Ramos (cell line): Measurements from ENCODE around the gene ARHGEF25.
"Not testable (repeated sequence)": the region's sequence is repeated elsewhere in the genome, so short reads cannot be mapped to it uniquely, and the experiment has no call there.

ENCODE experiments used
- in situ Hi-C: fragments of 300-500 bp; cut with MboI; formaldehyde crosslinking; loops from one replicate; pipeline ENCODE4 v1.14.3; 2022; ENCODE audit warnings: low sequenced_read_pairs; ENCODE audit not compliant: unreplicated experiment

Gene ARHGEF25

DNA sequence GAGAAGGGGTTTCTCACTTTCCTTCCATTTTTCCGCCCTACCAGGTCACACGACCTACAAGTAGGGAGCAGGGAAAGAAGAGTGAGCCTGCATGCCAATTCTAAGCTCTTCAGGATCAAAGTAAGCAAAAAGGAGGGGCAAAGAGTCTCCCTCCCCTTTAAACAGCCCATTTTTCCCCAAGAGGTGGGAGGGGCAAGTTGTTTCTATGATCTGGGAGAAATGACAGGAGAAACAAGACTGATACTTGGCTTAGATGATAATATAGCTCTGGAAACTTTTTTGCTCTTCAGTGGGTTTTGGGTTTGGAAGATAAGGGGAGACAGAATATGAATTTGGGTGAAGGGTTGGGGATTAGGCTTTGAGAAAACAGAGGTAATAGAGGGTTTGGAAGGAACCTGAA lies 4.8 kb upstream of the ARHGEF25 start:
- in situ Hi-C loops, result no loop called here

DNA sequence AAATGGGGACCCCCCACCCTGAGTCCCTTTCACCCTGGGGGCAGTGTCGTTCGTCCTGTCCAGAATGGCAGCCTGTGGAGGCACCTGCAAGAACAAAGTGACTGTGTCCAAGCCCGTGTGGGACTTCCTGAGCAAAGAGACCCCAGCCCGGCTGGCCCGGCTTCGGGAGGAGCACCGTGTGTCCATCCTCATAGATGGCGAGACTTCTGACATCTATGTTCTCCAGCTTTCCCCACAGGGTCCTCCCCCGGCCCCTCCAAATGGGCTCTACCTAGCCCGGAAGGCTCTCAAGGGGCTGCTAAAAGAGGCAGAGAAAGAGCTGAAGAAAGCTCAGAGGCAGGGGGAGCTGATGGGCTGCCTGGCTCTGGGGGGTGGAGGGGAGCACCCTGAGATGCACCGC lies 4.4 kb upstream of the ARHGEF25 start:
- in situ Hi-C loops, result no loop called here

DNA sequence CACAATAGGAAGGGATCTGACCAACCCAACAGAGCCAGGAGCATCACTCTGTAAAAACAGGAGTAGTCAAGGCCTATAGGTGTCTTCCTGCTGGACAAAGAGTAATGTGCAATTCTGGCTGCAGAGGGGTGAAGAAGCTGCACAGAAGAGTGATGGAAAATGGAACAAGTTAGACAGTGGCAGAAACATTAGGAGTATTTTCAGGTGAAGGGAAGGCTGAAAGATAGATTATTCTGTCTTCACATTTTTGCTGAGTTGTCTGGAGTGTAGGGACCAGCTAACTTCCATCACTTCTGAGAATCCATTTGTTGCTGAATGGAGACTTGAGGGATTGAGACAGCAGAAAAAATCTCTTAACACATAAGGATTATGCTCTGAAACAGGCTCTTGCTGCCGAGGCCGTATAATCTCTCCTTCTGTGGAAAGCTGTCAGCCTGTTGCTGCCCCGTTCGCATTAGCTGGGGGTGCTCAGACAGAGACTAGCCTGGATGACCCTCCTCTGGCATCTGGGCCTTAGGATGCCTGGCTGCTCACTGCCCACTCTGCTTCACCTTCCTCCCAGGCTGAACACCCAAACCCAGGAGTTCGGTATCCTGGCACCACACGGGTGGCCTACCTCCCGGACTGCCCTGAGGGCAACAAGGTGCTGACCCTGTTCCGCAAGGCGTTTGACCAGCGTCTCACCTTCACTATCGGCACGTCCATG lies 3.1 kb upstream of the ARHGEF25 start:
- in situ Hi-C loops, result no loop called here

DNA sequence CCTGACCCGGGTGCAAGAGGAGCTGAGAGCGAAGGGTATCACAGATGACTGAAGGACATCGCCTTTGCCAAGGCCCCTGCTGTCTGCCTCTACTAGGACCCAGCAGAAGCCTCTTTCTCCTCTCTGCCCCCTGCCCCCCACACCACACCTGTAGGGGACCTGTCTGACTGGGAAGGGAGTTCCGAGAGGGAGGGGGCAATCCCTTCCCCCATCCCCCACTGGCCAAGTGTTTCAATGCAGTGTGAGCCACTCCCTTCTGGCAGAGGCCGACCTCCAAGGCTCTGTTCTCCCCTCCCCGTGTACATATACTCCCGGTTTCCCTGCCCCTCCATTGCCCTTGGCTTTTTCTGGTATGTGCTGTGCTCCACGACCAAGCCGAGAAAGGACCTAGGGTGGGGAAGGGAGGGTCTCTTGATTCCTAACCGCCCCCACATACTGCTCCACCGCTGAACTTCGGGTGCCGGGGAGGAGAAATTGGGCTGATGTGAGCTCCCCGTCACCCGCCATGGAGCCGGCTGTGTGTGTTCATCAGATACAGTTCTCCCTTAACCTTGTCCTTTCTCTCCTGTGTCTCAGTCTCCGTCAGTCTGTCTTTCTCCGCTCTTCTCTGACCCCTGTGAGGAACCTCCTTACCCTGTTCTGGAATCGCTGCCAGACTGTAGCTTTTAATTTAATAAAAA lies 2.0 kb upstream of the ARHGEF25 start:
- in situ Hi-C loops, result no loop called here

DNA sequence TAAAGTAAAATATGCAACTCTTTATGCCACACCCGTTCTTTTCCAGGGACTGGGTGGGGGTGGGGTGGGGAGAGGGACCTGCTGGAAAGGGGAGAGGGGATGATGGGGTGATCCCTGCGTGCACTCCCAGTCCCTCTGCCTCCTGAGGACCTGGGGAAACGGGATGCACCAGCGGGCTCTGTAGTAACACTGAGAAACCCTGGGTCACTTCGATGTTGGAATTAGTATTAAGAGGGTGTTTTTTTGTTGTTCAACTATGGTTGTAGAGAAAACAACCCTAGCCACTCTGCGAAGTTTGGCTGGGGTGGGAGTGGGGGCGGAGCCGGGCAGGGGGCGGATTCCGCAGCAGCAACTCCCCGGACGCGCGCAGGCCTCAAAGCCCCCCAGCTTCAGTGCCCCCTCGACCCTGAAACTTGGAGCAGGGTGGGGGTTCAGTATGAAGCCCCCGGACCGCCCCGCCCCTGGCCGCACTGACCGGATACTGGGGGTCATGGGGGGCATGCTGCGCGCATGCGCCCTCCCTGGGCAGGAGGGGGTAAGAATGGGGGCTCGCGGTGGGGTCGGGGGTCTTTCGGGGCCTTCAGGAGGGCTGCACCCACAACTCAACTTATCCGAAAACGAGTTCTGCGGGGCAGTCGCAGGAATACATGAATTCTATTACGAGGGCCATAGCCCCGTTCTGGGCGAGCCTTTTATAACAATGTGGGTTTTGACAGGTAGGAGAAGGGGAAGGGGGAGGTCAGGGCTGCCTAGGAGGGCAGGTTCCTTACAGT lies 1.3 kb upstream of the ARHGEF25 start:
- in situ Hi-C loops, result no loop called here

DNA sequence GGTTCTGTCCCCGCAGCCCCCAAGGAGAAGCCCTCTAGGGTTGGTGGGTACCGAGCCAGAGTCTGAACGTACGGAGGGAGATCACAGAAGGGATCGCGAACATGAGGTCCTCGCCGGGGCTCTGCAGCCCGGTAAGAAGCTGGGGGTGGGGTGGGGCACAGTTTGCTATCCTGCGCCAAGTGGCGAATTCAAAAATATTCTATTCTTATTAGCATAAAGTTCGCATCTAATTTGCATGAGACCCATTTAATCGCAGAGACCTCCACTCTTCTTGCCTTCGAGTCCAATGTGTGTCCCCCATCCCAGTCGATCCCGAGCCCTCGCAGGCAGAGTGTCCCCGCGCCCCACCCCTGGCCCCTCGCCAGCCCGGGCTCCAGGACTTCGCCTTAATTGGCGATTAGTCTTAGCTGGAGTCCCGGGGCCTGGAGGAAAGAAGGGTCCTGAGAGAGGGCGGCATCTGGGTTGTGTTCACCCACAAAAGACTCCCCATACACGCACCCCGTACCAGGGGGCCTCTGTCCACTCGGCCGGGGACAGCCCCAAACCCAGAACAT lies 604 bp upstream of the ARHGEF25 start:
- in situ Hi-C loops, result no loop called here

DNA sequence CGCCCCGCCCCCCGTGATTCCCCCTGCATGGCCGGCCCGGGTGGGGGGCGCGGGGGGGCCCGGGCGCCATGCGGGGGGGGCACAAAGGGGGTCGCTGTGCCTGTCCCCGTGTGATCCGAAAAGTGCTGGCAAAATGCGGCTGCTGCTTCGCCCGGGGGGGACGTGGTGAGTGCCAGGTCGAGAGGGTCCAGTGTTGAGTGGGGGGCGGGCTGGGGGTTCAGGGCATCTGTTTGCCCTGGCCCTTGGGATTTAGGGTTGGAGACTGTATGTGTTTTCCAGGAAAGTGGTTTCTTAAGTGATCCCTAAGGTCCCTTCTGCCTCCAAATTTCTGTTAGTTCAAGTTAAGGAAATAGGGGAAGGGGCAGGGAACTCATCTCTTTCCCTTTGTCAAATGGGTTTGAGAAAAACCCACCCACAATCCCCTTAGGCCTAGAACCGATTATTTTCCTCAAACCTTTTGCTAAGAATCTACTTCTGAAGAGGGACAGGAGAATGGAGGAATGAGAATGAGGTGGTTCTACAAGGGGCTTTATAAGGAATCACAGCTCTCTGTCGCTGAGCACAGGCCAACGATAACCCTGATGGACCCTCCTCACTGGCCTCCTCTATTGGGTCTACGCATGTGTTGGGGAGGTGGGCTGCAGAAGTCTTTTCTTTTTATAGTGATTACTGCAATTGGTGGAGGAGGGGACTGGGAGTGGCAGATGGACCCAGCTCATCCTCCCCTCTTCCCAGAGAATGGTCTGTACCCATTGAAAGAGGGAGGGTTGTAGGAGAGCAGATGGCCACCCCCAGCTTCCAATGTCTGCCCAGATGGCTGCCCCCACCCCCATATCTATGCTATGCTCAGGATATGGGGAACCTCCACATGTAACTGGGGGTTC lies 834 bp downstream of the ARHGEF25 start:
- in situ Hi-C loops, result no loop called here

DNA sequence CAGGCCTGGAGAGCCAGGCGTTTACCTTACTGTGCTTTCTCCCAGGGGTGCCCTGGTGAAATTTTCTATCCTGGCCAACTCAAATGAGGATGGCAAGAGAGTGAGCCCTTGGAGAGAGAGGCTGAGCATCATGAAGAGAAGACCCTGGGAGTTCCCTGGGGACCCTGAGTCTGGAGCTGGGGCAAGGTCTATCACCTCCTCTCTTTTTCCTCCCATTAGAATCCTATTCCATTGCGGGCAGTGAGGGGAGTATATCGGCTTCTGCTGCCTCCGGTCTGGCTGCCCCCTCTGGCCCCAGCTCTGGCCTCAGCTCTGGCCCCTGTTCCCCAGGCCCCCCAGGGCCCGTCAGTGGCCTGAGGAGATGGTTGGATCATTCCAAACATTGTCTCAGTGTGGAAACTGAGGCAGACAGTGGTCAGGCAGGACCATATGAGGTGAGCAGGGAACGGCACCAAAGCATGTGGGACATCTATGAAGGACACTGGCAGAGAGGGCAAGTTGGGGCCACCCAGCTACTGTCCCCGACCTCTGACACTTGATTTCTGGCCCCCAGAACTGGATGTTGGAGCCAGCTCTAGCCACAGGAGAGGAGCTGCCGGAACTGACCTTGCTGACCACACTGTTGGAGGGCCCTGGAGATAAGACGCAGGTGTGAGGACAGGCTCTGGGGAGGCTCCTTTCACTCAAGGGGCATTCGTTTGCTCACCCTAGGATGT lies 1.6 kb downstream of the ARHGEF25 start:
- in situ Hi-C loops, result no loop called here

DNA sequence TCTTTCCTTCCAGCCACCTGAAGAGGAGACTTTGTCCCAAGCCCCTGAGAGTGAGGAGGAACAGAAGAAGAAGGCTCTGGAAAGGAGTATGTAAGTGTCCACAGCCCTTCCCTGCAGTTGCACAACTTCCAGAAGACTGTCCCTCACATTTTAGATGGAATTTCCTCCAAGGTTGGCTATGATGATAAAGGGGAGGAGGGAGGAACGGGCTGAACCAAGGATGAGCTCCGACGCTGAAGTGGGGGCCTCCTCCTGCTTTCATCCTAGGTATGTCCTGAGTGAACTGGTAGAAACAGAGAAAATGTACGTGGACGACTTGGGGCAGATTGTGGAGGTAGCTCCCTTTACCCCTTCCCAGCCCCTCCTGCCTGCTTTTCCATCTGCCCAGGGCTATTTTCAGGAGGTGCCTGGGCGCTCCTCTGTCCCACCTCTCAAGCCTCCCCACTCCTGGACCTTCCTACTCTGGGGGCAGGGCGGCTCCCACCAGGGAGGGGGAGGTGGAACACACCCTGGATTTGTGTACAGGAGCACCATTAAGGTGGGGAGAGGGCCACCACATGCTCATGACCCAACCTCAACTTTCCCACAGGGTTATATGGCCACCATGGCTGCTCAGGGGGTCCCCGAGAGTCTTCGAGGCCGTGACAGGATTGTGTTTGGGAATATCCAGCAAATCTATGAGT lies 2.3 kb downstream of the ARHGEF25 start:
- in situ Hi-C loops, result no loop called here

DNA sequence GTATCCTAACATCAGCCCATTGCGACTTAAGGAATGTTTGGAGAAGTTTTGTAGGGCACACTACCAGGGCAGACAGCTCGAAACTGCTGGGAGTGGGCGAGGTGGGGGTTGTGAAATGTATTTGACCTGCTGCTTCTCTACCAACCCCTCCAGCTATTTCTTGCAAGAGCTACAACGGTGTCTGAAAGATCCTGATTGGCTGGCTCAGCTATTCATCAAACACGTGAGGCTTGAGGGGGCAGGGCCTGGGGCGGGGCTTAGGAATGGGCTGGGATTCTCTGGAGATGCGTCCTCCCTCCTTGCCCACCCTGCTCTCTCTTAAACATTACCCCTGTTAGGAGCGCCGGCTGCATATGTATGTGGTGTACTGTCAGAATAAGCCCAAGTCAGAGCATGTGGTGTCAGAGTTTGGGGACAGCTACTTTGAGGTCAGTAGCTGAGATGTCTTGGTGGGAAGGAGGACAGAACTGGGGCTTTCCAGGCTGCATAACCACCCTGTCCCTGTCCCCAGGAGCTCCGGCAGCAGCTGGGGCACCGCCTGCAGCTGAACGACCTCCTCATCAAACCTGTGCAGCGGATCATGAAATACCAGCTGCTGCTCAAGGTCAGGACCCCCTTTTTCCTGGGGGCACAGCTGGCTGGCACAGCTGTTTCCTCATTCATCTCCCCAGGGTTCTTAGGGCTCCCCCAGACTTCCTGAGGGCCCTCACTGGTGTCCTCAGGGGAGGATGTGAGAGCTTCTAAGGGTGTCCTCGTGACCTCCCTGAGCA lies 3.1 kb downstream of the ARHGEF25 start:
- in situ Hi-C loops, result no loop called here

DNA sequence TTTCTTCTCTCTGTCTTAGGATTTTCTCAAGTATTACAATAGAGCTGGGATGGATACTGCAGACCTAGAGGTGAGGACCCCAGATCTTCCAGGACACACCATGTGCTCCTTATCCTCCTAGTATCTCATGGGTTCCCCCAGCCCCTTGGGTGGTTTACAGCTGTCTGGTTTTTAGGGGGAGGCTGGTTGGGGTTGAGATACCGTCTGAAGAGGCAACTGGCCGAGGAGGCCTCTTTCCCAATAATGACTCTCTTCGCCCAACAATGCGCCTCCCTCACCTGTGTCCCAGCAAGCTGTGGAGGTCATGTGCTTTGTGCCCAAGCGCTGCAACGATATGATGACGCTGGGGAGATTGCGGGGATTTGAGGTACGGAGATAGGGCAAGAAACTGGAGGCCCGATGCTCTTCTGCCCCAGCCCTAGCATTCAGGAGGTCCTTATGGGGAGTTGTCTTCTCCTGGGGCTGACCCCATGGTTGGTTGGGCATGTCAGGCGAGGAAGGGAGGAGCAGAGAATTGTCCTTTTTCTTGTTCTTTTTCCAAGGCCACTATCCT lies 3.8 kb downstream of the ARHGEF25 start:
- in situ Hi-C loops, result no loop called here

DNA sequence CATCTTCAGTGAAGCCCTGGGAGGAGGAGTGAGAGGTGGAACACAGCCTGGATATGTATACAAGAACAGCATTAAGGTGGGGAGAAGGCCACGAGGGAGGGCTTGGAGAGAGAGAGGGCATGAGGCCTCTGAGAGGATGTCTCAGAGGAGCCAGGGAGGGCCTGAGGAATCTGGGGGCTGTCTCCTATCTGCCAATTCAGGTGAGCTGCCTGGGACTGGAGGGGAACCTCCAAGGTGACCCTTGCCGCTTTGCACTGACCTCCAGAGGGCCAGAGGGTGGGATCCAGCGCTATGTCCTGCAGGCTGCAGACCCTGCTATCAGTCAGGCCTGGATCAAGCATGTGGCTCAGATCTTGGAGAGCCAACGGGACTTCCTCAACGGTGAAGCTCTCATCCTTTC lies 4.4 kb downstream of the ARHGEF25 start:
- in situ Hi-C loops, result no loop called here

DNA sequence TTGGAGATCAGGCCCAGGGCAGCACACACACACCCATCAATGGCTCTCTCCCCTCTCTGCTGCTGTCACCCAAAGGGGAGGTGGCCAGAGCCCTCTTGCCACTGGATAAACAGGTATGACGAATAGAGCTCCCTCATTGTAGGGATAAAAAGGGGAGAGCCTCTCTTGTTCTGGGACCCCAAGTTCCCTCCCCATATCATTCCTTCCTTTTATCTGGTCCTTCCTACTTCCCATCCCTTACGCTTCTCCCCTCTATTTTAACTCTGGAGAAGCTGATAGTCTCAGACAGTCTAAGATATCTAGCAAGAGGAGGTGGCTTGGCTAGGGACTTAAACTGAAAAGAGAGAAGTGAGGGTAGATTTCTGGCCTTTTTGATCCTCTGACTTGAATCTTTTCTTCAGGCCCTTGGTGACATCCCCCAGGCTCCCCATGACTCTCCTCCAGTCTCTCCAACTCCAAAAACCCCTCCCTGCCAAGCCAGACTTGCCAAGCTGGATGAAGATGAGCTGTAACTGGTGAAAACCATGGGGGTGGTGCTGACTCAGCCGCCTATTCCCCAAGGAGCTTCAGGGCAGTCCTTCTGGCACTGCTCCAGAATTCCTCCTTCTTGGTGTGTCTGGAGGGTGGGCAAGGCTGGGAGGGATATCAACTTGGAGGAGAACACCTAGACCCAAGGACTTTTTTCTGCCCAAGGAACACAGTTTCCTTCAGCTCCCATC lies 5.3 kb downstream of the ARHGEF25 start:
- in situ Hi-C loops, result no loop called here

DNA sequence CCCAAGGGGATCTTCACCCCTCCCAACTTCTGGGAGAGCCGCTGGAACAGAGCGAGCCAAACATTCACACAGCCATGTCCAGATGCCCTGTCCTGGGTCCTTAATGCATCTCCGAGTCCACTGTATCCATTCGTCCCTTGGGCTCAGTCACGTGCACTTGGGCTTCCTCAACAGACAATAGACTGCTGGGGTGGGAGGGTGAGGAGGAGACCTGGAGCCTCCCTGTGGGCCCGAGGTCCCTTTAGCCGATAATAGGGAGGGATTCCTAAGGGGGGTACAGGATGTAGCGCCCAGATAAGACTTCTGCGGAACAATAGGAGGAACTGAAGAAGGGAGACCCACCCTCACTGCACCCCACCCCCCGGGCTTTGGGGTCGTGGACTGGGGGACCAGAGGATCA lies 6.7 kb downstream of the ARHGEF25 start:
- in situ Hi-C loops, result no loop called here

DNA sequence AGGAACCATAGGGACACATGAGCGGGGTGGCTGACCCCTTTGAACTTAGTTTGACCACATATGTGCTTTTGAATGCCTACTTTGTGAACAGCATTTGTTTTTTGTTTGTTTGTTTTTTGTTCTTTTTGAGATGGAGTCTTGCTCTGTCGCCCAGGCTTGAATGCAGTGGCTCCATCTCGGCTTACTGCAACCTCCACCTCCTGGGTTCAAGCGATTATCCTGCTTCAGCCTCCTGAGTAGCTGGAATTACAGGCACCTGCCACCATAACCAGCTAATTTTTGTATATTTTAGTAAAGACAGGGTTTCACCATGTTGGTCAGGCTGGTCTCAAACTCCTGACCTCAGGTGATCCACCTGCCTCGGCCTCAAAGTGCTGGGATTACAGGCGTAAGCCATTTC lies 7.2 kb downstream of the ARHGEF25 start:
- in situ Hi-C loops, result not testable (repeated sequence)

DNA sequence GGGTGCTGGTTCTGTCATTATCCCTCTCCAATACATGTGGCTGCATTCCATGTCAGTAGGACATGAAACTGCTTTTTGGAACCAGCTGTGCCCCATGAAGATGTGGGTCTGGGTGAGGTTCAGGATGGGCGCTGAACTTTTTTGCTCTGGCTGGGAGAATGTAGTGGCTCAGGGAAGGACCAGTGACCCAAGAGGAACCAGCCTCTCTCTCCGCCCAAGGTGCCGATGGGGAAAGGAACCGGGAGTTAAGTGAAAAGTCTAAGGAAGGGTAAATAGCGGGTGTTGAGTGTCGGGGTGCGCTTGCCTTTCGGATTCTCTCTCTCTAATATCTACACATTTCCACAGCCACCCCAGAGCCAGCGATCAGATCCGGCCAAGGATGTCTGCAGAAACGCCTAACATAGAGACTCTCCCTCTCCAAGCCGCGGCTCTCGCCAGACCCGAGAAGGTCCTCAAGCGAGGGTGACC lies 7.8 kb downstream of the ARHGEF25 start:
- in situ Hi-C loops, result no loop called here
